OCI-LY3 (cell line): ENCODE results near the gene TBC1D16.

Experiments used
- H2AFZ ChIP-seq: fragments of 200-600, 300-600 bp; shearing (Covaris generic); 2 replicates; pipeline ENCODE4 v1.6.0; 2014; ENCODE audit warnings: antibody characterized with exemption, low read depth, low read length
- H3K27ac ChIP-seq: fragments of 200-600, 300-600 bp; sonication (generic); 2 replicates; pipeline ENCODE4 v1.5.1; 2014; ENCODE audit warnings: mild to moderate bottlenecking, low read length, moderate library complexity, mixed read lengths
- H3K27me3 ChIP-seq: fragments of 200-600, 300-600 bp; sonication (generic); 2 replicates; pipeline ENCODE4 v1.6.1; 2014; ENCODE audit warnings: low read depth, low read length, mixed read lengths
- H3K36me3 ChIP-seq: fragments of 200-600, 300-600 bp; sonication (generic); replicated peaks from 2 replicates; pipeline ENCODE3; 2014; ENCODE audit warnings: low read depth, low read length, mixed read lengths
- H3K4me1 ChIP-seq: fragments of 300-600, 200-600 bp; sonication (generic); 2 replicates; pipeline ENCODE4 v1.6.1; 2014; ENCODE audit warnings: low read length, mixed read lengths
- H3K4me2 ChIP-seq: fragments of 200-600, 300-600 bp; sonication (generic); 2 replicates; pipeline ENCODE4 v1.6.1; 2014; ENCODE audit warnings: low read length, mixed read lengths
- H3K4me3 ChIP-seq: fragments of 300-600, 200-600 bp; sonication (generic); 2 replicates; pipeline ENCODE4 v1.5.1; 2014; ENCODE audit warnings: antibody characterized with exemption, mild to moderate bottlenecking, low read length, moderate library complexity
- H3K79me2 ChIP-seq: fragments of 300-600, 200-600 bp; shearing (Covaris generic); 2 replicates; pipeline ENCODE4 v1.6.1; 2014; ENCODE audit warnings: mild to moderate bottlenecking, low read length, mixed read lengths
- H3K9ac ChIP-seq: fragments of 300-600, 200-600 bp; shearing (Covaris generic); 2 replicates; pipeline ENCODE4 v1.6.0; 2014; ENCODE audit warnings: mild to moderate bottlenecking, low read length, moderate library complexity
- H3K9me3 ChIP-seq: fragments of 200-600, 300-600 bp; shearing (Covaris generic); 2 replicates; pipeline ENCODE4 v1.6.1; 2014; ENCODE audit warnings: low read length, mixed read lengths; ENCODE audit not compliant: insufficient read depth
- H4K20me1 ChIP-seq: fragments of 200-600, 300-600 bp; sonication (generic); 2 replicates; pipeline ENCODE4 v1.6.1; 2016; ENCODE audit warnings: low read length, mixed read lengths; ENCODE audit not compliant: insufficient read depth
- CTCF ChIP-seq: fragments of 200-600, 300-600 bp; sonication (generic); IDR thresholded peaks from 2 replicates; pipeline ENCODE4 v1.5.1; 2014; ENCODE audit warnings: antibody characterized with exemption, low read length, low read depth
- EZH2phosphoT487 ChIP-seq: fragments of 200-600 bp; shearing (Covaris generic); IDR thresholded peaks from 2 replicates; pipeline ENCODE4 v1.6.1; 2018; ENCODE audit warnings: antibody characterized with exemption, mixed run types, low read depth

The TBC1D16 gene

DNA sequence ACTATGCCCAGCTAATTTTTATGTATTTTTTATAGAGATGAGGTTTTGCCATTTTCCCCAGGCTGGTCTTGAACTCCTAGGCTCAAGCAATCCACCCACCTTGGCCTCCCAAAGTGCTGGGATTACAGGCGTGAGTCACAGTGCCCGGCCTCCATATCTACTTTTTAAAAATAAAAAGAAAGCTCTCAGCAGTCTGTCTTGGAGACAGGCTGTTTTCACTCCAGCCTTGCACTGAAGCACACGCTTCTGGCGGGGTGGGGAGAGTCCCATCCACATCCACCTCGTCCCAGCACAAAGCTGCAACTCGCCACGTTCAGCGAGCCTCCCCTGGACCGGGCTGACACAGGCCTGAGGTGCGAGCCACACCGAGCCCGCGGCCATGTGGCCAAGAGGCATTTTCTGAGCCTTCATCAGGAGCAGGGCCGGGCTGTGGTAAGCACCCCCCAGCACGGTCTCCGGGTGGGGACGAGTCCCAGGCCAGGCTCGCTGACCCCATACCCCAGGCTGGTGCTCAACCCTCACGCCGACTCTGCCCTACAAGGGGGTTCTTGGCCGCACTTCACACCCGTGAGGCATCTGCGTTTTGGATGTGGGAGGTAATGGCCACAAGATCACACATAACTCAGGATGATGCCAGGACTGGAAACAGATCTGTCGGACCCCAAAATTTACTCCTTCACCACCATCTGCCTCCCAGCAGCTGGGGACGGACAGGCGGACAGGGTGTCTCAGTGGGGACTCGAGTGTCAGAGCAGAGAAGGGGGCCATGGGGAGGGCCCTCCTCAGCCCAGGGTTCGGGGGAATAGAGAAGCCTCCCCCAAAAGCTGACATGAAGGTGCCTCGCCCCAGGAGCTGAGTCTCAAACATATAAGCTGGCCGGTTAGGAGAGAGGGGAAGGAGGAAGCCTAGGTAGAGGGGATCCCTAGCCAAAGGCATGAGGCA is 28.6 kb downstream of the TBC1D16 start:
- no peak for TF ChIP-seq CTCF
- no peak for TF ChIP-seq EZH2phosphoT487
- H3K27me3 ChIP-seq: no peaks in the 10 kb centered on the region
- peaks cover 5% of the 10 kb centered on the region; the same call in 1 of the 2 replicates for H3K4me1 ChIP-seq
- H3K36me3 ChIP-seq: no peaks in the 10 kb centered on the region
- no peak overlapping the region for H3K27ac ChIP-seq
- H4K20me1 ChIP-seq: no peaks in the 10 kb centered on the region
- no peak overlapping the region for H3K9ac ChIP-seq
- no peak overlapping the region for H3K4me3 ChIP-seq
- H3K9me3 ChIP-seq: no peaks in the 10 kb centered on the region
- H3K79me2 ChIP-seq: no peaks in the 10 kb centered on the region
- H2AFZ ChIP-seq: no peak overlapping the region
- no peak overlapping the region for H3K4me2 ChIP-seq

DNA sequence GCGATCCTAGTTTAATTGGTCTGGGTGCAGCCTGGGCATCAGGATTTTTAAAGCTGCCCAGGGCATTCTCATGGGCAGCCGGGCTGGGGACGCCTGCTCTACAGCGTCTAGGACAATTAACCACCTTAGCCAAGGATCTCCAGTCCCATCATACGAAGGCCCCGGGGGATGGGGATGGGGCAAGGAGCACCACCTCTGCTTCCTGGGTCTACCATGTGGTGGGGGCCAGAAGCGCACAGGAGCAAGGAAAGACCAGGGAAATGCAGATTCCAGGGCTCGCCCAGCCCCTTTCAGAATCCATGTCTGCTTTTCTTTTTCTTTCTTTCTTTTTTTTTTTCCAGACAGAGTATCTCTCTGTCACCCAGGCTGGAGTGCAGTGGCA is 29.3 kb downstream of the TBC1D16 start:
- Histone ChIP-seq H3K79me2 (no peaks in the 10 kb centered on the region), H3K9ac (no peak overlapping the region), H3K27me3 (no peaks in the 10 kb centered on the region), H2AFZ (no peak overlapping the region), H3K36me3 (no peaks in the 10 kb centered on the region), H4K20me1 (no peaks in the 10 kb centered on the region), H3K4me1 (peaks cover 5% of the 10 kb centered on the region; the same call in 1 of the 2 replicates), H3K9me3 (no peaks in the 10 kb centered on the region), H3K4me2 (0 out of 2 replicates have a peak overlapping the region, but pooled peaks have one; percentile 42), H3K4me3 (no peak overlapping the region), H3K27ac (no peak overlapping the region)
- TF ChIP-seq CTCF: no peak
- TF ChIP-seq EZH2phosphoT487: no peak

DNA sequence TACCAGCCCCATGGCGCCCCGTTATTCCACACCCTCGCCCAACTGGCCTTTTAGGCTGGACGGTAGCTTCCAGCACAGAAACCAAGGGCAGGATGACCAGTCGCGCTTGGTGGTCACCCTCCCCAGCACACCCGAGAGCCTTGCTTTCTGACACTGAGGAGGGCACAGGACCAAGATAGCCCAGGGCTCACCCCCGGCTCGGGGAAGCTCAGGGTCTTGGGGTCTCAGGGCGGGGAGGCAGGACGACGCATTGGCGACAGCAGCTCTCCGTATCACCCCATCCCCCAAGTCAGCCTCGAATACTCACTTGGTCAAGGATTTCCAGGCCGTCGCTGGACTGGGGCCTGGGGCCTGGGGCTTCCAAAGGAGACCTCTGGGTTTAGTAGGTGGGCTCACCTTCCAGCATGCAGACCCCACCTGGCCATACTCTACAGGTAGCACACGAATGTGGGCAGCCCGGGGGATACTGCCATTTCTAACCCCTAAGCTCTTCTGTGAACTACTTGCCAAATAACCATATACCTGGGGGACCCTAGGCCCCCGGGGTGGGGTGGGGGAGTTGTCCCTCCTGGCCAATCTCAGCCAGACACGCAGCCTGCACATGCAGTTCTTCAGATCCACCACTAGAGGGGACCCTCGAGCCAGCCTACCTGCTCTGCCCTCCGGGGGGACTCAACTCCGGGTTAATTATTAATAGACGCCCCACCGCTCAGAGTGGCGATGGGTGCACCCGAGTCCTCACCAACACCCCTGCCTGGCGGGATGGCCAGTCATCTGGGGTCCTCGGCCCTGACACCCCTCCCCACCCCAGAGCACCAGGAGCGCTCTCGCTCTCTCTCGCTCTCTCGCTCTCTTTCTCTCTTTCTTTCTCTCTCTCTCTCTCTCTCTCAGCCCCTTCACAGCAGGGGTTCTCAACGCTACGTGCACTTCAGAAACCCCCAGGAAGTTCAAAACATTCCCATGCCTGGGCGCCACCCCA is 30.0 kb downstream of the TBC1D16 start:
- TF ChIP-seq CTCF: peak; percentile 84
- TF ChIP-seq EZH2phosphoT487: no peak
- H3K36me3 ChIP-seq: peaks cover under 1% of the 10 kb centered on the region
- peak overlapping the region; percentile 42 for H3K4me2 ChIP-seq
- no peaks in the 10 kb centered on the region for H3K9me3 ChIP-seq
- no peaks in the 10 kb centered on the region for H3K27me3 ChIP-seq
- H4K20me1 ChIP-seq: no peaks in the 10 kb centered on the region
- no peaks in the 10 kb centered on the region for H3K79me2 ChIP-seq
- no peak overlapping the region for H3K9ac ChIP-seq
- no peak overlapping the region for H2AFZ ChIP-seq
- H3K4me3 ChIP-seq: no peak overlapping the region
- peaks cover 5% of the 10 kb centered on the region; the same call in 1 of the 2 replicates for H3K4me1 ChIP-seq
- H3K27ac ChIP-seq: no peak overlapping the region
